ENCODE data around the gene NOXA1. TPM values are rescaled to one million over a fixed set of nuclear protein-coding genes. Genes with fewer than 3 reads are reported as not detected.
"Not testable (repeated sequence)": the region's sequence is repeated elsewhere in the genome, so short reads cannot be mapped to it uniquely, and the experiment has no call there.

The NOXA1 gene
- total RNA-seq: 36.7 TPM

GRCh38 chr9:137422604-137423513 is at the start of gene NOXA1, which contains the start of gene EXD3:
Gene NOXA1 (plus strand): TSS chr9:137423393. CDS start chr9:137423530, 137 bp downstream.
Gene EXD3 (minus strand): TSS chr9:137423162. CDS start chr9:137395357, 27,805 bp downstream.
- DNase-seq (ENCODE audit: low spot score): peak; percentile 93

GRCh38 chr9:137373611-137373980 is 49.6 kb upstream of the NOXA1 start:
- no peak for DNase-seq (ENCODE audit: low spot score)

DNA sequence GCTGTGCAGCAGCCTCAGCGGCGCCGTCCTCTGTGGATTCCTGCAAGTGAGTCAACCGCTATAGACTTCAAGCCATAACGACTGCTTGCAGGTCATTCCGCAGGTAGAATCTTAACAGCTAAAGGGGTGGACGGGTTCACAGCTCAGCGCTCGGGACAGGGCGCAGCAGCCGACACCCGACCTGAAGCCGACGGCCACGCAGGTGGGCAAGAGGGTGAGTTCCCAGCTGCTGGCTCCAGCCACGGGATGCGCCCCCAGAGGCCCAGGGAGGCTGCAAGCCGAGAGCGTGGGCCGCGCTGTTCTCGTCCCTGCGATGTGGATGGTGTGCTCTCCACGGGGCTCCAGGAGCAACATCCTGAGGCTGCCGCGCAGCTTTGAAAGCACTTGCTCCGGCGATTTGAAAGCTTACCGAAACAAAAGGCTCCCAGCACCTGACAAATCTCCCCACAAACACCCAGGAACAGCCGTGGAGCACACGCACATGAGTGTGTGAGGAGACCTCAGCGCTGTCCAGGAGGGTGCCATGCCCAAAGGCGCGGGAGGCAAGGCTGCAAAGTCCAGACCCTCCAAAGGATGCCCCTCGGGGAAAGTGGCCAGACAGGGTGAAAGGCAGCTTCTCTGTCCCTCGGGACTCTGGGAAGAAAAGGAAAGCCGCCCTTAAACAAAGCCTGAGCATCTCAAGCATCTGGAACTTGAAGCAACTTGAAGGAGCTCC is 48.9 kb upstream of the NOXA1 start:
- DNase-seq (ENCODE audit: low spot score): no peak

- DNase-seq (ENCODE audit: low spot score): no peak
Observed at GRCh38 chr9:137375321-137376058, 47.7 kb upstream of the NOXA1 start.

DNA sequence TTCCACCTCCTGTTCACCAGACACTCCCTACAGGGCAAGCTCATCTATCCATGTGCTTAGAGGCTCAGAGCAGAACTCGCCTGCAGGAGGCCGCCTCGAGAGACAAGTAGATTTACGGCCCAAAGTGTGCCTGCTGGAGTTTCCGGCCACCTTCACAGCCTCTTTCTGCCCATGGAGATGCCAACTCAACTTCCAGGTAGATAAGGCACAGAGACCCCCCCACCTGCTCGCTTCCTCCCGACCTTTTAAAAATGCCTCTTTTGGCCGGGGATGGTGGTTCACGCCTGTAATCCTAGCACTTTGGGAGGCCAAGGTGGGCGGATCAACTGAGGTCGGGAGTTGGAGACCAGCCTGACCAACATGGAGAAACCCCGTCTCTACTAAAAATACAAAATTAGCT is 46.8 kb upstream of the NOXA1 start:
- DNase-seq (ENCODE audit: low spot score): no peak

- DNase-seq (ENCODE audit: low spot score): not testable (repeated sequence)
Observed at GRCh38 chr9:137378688-137379410, 44.3 kb upstream of the NOXA1 start.

- no peak for DNase-seq (ENCODE audit: low spot score)
Observed at GRCh38 chr9:137379761-137380161, 43.4 kb upstream of the NOXA1 start.

DNA sequence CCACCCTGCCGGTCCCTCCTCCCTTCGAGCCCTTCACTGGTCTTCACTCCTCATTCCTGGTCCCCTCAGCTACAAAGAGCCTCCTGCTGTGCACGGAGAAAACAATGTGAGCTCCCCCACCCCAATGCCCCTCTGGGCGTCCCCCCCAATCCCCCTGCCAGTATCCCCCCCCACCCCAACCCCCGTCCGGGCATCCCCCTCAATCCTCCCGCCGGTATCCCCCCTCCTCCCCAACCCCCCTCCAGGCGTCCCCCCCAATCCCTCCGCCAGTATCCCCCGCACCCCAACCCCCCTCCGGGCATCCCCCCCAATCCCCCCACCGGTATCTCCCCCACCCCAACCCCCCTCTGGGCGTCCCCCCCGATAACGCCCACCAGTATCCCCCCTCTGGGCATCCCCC is 43.0 kb upstream of the NOXA1 start:
- DNase-seq (ENCODE audit: low spot score): no peak

- DNase-seq (ENCODE audit: low spot score): no peak
Observed at GRCh38 chr9:137380606-137381005, 42.6 kb upstream of the NOXA1 start.

GRCh38 chr9:137381501-137382443 is 41.4 kb upstream of the NOXA1 start:
- no peak for DNase-seq (ENCODE audit: low spot score)

DNA sequence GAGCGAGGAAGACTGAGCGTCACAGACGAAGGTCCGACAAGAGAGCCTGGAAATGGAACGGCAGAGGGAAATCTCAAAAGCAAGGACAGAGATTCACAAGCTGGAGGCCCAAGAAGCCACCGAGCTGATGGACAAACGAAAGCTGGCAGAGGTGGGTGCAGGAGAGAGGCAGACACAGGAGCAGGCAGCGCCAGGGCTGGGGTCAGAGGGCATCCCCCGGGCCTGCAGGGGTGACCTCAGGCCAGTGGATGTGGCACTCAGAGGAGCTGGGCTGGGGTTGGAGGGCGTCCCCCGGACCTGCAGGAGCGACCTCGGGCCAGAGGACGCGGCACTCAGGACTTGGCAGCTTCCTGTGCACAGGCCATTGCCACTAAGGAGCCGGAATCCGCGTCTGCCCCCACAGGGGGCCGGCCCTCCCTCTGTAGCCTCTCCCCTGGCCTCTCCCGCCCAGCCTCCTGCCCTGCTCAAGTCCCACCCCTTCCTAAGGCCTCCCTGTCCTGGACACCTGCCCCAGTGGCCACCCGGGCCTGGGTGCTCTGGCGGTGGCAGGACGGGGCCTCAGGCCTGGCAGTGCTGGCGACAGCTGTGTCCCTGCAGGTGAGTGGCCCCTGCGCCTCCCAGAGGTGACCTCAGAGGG is 40.6 kb upstream of the NOXA1 start:
- no peak for DNase-seq (ENCODE audit: low spot score)

GRCh38 chr9:137383081-137383783 is 40.0 kb upstream of the NOXA1 start:
- no peak for DNase-seq (ENCODE audit: low spot score)

GRCh38 chr9:137383784-137384756 is 39.1 kb upstream of the NOXA1 start:
- no peak for DNase-seq (ENCODE audit: low spot score)

DNA sequence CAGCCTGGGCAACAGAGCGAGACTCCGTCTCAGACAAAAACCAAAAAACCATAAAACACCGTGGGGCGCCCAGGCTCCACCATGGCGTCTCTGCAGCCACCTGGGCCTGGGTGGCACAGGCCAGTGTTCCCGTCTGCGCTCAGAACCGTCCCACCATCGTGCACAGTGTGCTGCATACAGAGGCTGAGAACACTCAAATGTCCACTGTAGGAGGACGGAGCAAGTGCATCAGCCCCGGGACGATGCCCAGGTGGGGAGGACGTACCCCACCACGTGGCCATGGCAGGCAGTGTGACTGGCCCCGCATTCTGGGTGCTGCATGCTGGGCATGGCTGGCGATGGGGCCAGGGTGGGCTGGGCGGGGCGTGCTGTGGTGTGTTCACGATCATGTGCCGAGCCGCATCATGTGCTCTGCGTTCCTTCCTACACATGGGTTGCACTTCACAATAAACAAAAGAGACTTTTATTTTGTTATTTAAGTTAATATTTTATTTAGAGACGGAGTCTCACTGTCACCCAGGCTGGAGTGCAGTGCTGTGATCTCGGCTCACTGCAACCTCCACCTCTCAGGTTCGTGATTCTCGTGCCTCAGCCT is 38.0 kb upstream of the NOXA1 start:
- DNase-seq (ENCODE audit: low spot score): no peak

DNA sequence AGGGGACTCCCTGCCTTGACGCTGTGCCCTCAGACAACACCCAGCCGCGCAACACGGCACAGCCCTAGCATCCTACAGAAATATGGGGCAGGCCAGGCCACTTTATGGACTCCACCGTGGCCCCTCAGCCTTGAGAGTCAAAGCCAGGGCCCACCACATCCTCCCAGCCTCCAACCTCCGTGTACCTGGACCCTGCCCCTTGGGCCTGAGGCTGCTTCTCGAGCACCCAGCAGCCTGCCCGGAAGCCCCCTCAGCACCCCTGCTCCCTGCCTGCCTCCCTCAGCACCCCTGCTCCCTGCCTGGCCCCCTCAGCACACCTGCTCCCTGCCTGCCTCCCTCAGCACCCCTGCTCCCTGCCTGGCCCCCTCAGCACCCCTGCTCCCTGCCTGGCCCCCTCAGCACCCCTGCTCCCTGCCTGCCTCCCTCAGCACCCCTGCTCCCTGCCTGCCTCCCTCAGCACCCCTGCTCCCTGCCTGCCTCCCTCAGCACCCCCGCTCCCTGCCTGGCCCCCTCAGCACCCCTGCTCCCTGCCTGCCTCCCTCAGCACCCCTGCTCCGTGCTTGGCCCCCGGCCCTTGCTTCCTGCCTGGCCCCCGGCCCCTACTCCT is 36.6 kb upstream of the NOXA1 start:
- DNase-seq (ENCODE audit: low spot score): not testable (repeated sequence)

- DNase-seq (ENCODE audit: low spot score): no peak
Observed at GRCh38 chr9:137387114-137387890, 35.9 kb upstream of the NOXA1 start.

Data from mucosa of gallbladder (tissue), 1 donor.